ENCODE results near the gene MACF1. TPM values are rescaled to one million over a fixed set of nuclear protein-coding genes. Genes with fewer than 3 reads are reported as not detected.

The MACF1 gene
- total and polyA plus RNA-seq, 2 donors (not counting 1 experiment from before 2014, with no cell fraction given), result 64.1 to 159 TPM

DNA sequence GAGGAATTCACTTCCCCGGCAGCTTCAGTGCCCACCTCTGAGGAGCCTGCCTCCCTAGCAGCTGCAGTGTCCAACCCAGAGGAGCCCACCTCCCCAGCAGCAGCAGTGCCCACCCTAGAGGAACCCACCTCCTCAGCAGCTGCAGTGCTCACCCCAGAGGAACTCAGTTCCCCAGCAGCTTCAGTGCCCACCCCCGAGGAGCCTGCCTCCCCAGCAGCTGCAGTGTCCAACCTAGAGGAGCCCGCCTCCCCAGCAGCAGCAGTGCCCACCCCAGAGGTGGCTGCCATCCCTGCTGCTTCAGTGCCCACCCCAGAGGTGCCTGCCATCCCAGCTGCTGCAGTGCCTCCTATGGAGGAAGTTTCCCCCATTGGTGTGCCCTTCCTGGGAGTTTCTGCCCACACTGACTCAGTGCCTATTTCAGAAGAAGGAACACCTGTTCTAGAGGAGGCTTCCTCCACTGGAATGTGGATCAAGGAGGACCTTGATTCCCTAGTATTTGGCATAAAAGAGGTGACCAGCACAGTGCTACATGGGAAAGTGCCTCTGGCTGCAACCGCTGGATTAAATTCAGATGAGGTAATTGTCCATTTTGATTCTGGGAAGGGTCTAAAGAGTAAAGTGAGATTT lies 209.5 kb downstream of the MACF1 start:
- no peak overlapping the region for H3K4me3 Mint-ChIP-seq

DNA sequence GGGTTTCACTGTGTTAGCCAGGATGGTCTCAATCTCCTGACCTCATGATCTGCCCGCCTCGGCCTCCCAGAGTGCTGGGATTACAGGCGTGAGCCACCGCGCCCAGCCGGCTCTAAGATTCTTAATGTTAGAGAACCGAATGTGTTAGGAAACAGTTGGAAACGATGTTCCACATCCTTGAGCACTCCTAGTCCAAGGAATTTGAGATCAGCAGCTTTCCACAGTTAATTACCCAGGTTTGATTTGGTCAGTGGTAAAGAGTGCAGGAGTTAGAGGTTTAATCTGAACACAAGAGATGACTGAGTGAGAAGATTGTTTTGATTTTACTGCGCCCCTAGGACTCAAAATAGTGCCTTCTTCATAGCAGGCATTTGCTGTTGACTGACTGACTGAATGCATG lies 211.1 kb downstream of the MACF1 start:
- Mint-ChIP-seq H3K27me3 (no peaks in the 10 kb centered on the region), H3K4me1 (peaks cover 4% of the 10 kb centered on the region), H3K9me3 (ENCODE audit: insufficient read depth) (no peaks in the 10 kb centered on the region), H3K27ac (no peak overlapping the region), H3K4me3 (no peak overlapping the region)
- no peak overlapping the region for H2AFZ ChIP-seq (ENCODE audit: insufficient read depth, low read depth, low read length, poor library complexity, severe bottlenecking)
- H3K4me2 ChIP-seq (replicated peaks; ENCODE audit: low read depth, low read length, poor library complexity, severe bottlenecking), result no peak overlapping the region
- H3K9ac ChIP-seq (ENCODE audit: low read length), result no peak overlapping the region
- ATAC-seq (ENCODE audit: low read depth) (no peak), DNase-seq (no peak)
- H3K27me3 ChIP-seq (replicated peaks in 1 of 4; ENCODE audit: control extremely low read depth in 1 of 4, control insufficient read depth in 3 of 4, insufficient read depth in 4 of 4, low read length in 3 of 4), result no peaks in the 10 kb centered on the region
- peaks cover 0 to 12% of the 10 kb centered on the region in 2 experiments for H3K36me3 ChIP-seq (replicated peaks in 1 of 2; ENCODE audit: control extremely low read depth in 1 of 2, control insufficient read depth in 1 of 2, extremely low read depth in 1 of 2, insufficient read depth in 2 of 2, low read length in 1 of 2)
- no peaks in the 10 kb centered on the region for H3K9me3 ChIP-seq (ENCODE audit: control extremely low read depth in 1 of 3, control insufficient read depth in 2 of 3, insufficient read depth in 1 of 3, low read length in 2 of 3)
- H4K20me1 ChIP-seq (ENCODE audit: control insufficient read depth, insufficient read depth, low read length, poor library complexity, severe bottlenecking), result peaks cover 51% of the 10 kb centered on the region
- no peak overlapping the region for H3K4me3 ChIP-seq (ENCODE audit: control extremely low read depth in 1 of 5, extremely low read depth in 1 of 5, insufficient read depth in 1 of 5, low read depth in 2 of 5, low read length in 4 of 5)
- H3K27ac ChIP-seq (ENCODE audit: low read length in 2 of 2), result no peak overlapping the region
- WGBS (ENCODE audit: insufficient coverage), result 100% methylated on average over 6 of the region's 9 CpGs
- no peaks in the 10 kb centered on the region for H3K4me1 ChIP-seq (ENCODE audit: control insufficient read depth in 2 of 2, insufficient read depth in 2 of 2, low read length in 2 of 2)
- CTCF ChIA-PET, result interaction anchor here (0.8 to 0.9 kb wide), 2 partner anchors 9 to 17 kb away, joined by 3 read pairs; no protein-coding TSS in a partner anchor
- intact Hi-C loops (cut with micrococcal nuclease), result no loop called here
- peaks cover 52% of the 10 kb centered on the region for H3K79me2 ChIP-seq (ENCODE audit: control insufficient read depth, insufficient read depth, low read length)
- TF ChIP-seq EZH2 (IDR thresholded peaks at IDR 0.05; ENCODE audit: borderline replicate concordance, insufficient read depth, low read depth, low read length, poor library complexity, severe bottlenecking), result no peak
- TF ChIP-seq, protein P1, sequence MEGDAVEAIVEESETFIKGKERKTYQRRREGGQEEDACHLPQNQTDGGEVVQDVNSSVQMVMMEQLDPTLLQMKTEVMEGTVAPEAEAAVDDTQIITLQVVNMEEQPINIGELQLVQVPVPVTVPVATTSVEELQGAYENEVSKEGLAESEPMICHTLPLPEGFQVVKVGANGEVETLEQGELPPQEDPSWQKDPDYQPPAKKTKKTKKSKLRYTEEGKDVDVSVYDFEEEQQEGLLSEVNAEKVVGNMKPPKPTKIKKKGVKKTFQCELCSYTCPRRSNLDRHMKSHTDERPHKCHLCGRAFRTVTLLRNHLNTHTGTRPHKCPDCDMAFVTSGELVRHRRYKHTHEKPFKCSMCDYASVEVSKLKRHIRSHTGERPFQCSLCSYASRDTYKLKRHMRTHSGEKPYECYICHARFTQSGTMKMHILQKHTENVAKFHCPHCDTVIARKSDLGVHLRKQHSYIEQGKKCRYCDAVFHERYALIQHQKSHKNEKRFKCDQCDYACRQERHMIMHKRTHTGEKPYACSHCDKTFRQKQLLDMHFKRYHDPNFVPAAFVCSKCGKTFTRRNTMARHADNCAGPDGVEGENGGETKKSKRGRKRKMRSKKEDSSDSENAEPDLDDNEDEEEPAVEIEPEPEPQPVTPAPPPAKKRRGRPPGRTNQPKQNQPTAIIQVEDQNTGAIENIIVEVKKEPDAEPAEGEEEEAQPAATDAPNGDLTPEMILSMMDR (IDR thresholded peaks at IDR 0.05), result no peak
- POLR2A ChIA-PET, result no interaction called here

More for the DNA sequence above, 209.5 kb downstream of the MACF1 start:
- H3K27me3 Mint-ChIP-seq, result no peaks in the 10 kb centered on the region
- Histone ChIP-seq H3K9me3 (ENCODE audit: control extremely low read depth in 1 of 3, control insufficient read depth in 2 of 3, insufficient read depth in 1 of 3, low read length in 2 of 3) (no peaks in the 10 kb centered on the region), H3K79me2 (ENCODE audit: control insufficient read depth, insufficient read depth, low read length) (peaks cover 50% of the 10 kb centered on the region), H4K20me1 (ENCODE audit: control insufficient read depth, insufficient read depth, low read length, poor library complexity, severe bottlenecking) (peaks cover 66% of the 10 kb centered on the region), H3K4me2 (replicated peaks; ENCODE audit: low read depth, low read length, poor library complexity, severe bottlenecking) (no peak overlapping the region), H3K27me3 (replicated peaks in 1 of 4; ENCODE audit: control extremely low read depth in 1 of 4, control insufficient read depth in 3 of 4, insufficient read depth in 4 of 4, low read length in 3 of 4) (no peaks in the 10 kb centered on the region), H3K4me1 (ENCODE audit: control insufficient read depth in 2 of 2, insufficient read depth in 2 of 2, low read length in 2 of 2) (peaks cover 6 to 7% of the 10 kb centered on the region in 2 donors), H3K9ac (ENCODE audit: low read length) (no peak overlapping the region), H3K4me3 (ENCODE audit: control extremely low read depth in 1 of 5, extremely low read depth in 1 of 5, insufficient read depth in 1 of 5, low read depth in 2 of 5, low read length in 4 of 5) (no peak overlapping the region), H2AFZ (ENCODE audit: insufficient read depth, low read depth, low read length, poor library complexity, severe bottlenecking) (no peak overlapping the region), H3K36me3 (replicated peaks in 1 of 2; ENCODE audit: control extremely low read depth in 1 of 2, control insufficient read depth in 1 of 2, extremely low read depth in 1 of 2, insufficient read depth in 2 of 2, low read length in 1 of 2) (peaks cover 0 to 8% of the 10 kb centered on the region in 2 experiments), H3K27ac (ENCODE audit: low read length in 2 of 2) (no peak overlapping the region)
- H3K4me1 Mint-ChIP-seq, result peaks cover 13% of the 10 kb centered on the region
- no peaks in the 10 kb centered on the region for H3K9me3 Mint-ChIP-seq (ENCODE audit: insufficient read depth)
- ATAC-seq (ENCODE audit: low read depth) (no peak), DNase-seq (no peak)
- intact Hi-C loops (cut with micrococcal nuclease), result loop anchor here (5.0 kb wide), 1 partner anchor 312 kb away; no protein-coding TSS in a partner anchor
- TF ChIP-seq, protein P1 (IDR thresholded peaks at IDR 0.05), result no peak
- TF ChIP-seq EZH2 (IDR thresholded peaks at IDR 0.05; ENCODE audit: borderline replicate concordance, insufficient read depth, low read depth, low read length, poor library complexity, severe bottlenecking), result no peak
- POLR2A ChIA-PET, result no interaction called here
- 96% methylated on average over 4 of the region's 4 CpGs for WGBS (ENCODE audit: insufficient coverage)
- CTCF ChIA-PET, result interaction anchor here (2.0 kb wide), 1 partner anchor 9 kb away, joined by 4 read pairs; no protein-coding TSS in a partner anchor
- no peak overlapping the region for H3K27ac Mint-ChIP-seq
